ENCODE measurements around the gene PPP2R3C.
"Not testable (repeated sequence)": the region's sequence is repeated elsewhere in the genome, so short reads cannot be mapped to it uniquely, and the experiment has no call there.

PPP2R3C gene

GRCh38 chr14:35121887-35122695 is at the start of gene PPP2R3C, which contains the start of gene PRORP:
TSS of gene PPP2R3C (minus strand) at chr14:35121990. CDS start at chr14:35121959, 31 bp downstream.
TSS of gene PRORP (plus strand) at chr14:35122552. CDS start at chr14:35123246, 694 bp downstream.
- peak; percentile 73 to 74 for DNase-seq (ENCODE audit: low read depth in 2 of 2)

- DNase-seq (ENCODE audit: low read depth in 2 of 2), result no peak
These were observed 45.7 kb upstream of the PPP2R3C start for GRCh38 chr14:35167496-35167895.

GRCh38 chr14:35164849-35165248 is 43.1 kb upstream of the PPP2R3C start:
- no peak for DNase-seq (ENCODE audit: low read depth in 2 of 2)

- no peak for DNase-seq (ENCODE audit: low read depth in 2 of 2)
These were observed 41.6 kb upstream of the PPP2R3C start for GRCh38 chr14:35163384-35163783.

- no peak for DNase-seq (ENCODE audit: low read depth in 2 of 2)
These were observed 39.4 kb upstream of the PPP2R3C start for GRCh38 chr14:35161231-35161630.

- DNase-seq (ENCODE audit: low read depth in 2 of 2), result peak; percentile 69 to 72
These were observed 38.1 kb upstream of the PPP2R3C start for GRCh38 chr14:35159742-35160409.

GRCh38 chr14:35158951-35159653 is 37.3 kb upstream of the PPP2R3C start:
- no peak for DNase-seq (ENCODE audit: low read depth in 2 of 2)

GRCh38 chr14:35158491-35158890 is 36.7 kb upstream of the PPP2R3C start:
- DNase-seq (ENCODE audit: low read depth in 2 of 2), result no peak

GRCh38 chr14:35155962-35156361 is 34.2 kb upstream of the PPP2R3C start:
- DNase-seq (ENCODE audit: low read depth in 2 of 2), result no peak

- no peak for DNase-seq (ENCODE audit: low read depth in 2 of 2)
These were observed 32.2 kb upstream of the PPP2R3C start for GRCh38 chr14:35154016-35154415.

GRCh38 chr14:35152531-35152930 is 30.7 kb upstream of the PPP2R3C start:
- not testable (repeated sequence) for DNase-seq (ENCODE audit: low read depth in 2 of 2)

- no peak for DNase-seq (ENCODE audit: low read depth in 2 of 2)
These were observed 27.4 kb upstream of the PPP2R3C start for GRCh38 chr14:35149239-35149638.

- no peak for DNase-seq (ENCODE audit: low read depth in 2 of 2)
These were observed 25.9 kb upstream of the PPP2R3C start for GRCh38 chr14:35147711-35148110.

GRCh38 chr14:35147186-35147585 is 25.4 kb upstream of the PPP2R3C start:
- no peak for DNase-seq (ENCODE audit: low read depth in 2 of 2)

- DNase-seq (ENCODE audit: low read depth in 2 of 2), result no peak
These were observed 24.9 kb upstream of the PPP2R3C start for GRCh38 chr14:35146711-35147149.

GRCh38 chr14:35144029-35144428 is 22.2 kb upstream of the PPP2R3C start:
- DNase-seq (ENCODE audit: low read depth in 2 of 2), result no peak

- no peak for DNase-seq (ENCODE audit: low read depth in 2 of 2)
These were observed 19.2 kb upstream of the PPP2R3C start for GRCh38 chr14:35140718-35141581.

- no peak for DNase-seq (ENCODE audit: low read depth in 2 of 2)
These were observed 16.8 kb upstream of the PPP2R3C start for GRCh38 chr14:35138585-35138984.

- no peak for DNase-seq (ENCODE audit: low read depth in 2 of 2)
These were observed 12.7 kb upstream of the PPP2R3C start for GRCh38 chr14:35134329-35135123.

GRCh38 chr14:35133542-35134328 is 11.9 kb upstream of the PPP2R3C start:
- no peak for DNase-seq (ENCODE audit: low read depth in 2 of 2)
